HG02885 (cell line): ENCODE data around the gene ABCC6.
"Not testable (repeated sequence)": the region's sequence is repeated elsewhere in the genome, so short reads cannot be mapped to it uniquely, and the experiment has no call there.

Experiments used
- ATAC-seq: cut with Tn5 transposase; IDR thresholded peaks from one replicate; pipeline ENCODE4 v1.9.1; 2021; ENCODE audit warnings: mild to moderate bottlenecking; ENCODE audit not compliant: unreplicated experiment, poor library complexity

The ABCC6 gene

DNA sequence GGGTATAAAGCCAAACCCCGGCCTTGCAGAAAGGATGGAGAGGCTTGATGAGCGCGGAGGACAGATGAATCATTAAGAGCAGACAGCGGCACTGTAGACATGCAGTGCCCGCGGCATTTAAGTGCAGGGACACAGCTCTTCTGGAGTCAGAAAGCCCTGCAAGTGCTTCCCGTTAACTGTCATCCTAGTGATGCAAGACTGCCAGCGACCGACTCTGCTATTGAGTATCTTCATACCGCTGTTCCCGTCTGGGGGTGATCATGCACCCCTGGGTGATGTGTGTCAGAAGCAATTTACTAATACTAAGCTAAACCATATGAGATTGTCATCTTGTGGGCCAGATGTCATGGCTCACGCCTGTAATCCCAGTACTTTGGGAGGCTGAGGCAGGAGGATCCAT lies 101.0 kb downstream of the ABCC6 start:
- ATAC-seq, result no peak

DNA sequence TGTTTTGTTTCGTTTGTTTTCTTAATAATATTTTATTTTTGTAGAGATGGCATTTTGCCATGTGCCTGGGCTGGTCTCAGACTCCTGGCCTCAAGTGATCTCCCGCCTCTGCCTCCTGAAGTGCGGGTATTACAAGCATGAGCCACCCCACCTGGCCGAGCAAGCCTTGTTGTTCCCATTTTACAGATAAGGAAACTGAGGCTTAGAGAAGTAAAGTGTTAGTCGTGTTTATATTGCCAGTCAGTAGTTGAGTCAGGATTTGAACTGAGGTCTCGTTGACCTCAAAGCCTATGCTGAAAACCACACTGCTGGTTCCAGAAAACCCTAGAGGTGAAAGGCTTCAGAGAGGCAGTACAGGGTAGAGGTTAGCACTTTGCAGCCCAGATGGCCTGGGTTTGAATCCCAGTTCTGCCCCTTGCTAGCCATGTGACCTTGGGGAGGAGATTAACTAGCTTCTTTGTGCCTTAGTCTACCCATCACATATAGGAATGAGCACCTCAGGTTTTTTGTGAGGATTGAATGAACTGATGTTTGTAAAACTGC lies 102.0 kb downstream of the ABCC6 start:
- no peak for ATAC-seq

DNA sequence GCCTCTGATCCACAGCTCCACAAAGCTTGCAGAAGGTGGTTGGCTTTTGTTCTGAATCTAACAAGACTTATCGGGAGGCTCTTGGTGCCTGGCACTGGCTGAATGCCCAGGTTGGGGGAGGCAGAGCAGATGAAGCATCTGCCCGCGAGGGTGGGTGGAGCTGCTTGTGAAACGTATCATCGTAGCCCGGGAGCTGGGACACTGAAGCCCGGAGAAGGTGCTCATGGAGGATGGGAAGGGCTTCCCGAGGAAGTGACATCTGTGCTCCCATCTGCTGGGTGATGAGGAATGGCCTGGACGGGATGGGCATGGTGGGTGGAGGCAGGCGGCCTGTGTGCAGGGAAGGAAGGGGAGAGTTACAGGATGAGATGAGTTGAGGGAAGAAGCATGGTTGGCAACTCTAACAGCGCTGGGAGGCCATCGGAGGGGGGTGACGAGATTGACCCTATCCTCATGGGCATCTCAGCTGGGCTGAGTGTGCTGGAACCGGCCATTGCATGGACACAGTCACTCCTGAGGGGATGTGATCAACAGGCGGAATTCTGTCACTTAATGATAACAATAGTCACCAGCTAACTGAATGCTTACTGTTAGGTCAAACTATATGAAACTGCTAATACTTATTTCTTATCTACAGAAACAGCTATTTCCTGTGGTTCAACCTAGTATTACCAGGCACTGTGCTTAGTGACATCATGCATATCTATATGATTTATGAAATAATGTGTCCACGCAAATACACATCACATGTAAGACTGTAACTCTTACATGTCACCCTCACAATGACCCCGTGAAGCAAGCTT lies 102.7 kb downstream of the ABCC6 start:
- ATAC-seq, result no peak

DNA sequence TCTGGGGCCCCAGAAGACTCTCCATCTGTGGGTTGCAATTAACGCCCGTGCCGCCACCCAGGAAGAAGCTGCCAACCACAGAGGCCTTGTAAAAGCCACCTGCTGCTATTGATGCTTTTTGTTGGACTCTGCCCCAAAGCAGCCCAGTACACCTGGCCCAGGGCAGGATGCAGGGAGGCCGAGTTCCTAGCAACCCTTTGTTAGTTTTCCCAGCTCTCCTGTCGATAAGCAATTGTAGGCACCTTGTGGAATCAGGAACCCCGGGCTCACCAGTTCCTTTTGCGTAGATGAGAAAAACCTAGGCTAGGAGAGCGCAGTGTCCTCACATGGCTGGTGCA lies 103.3 kb downstream of the ABCC6 start:
- ATAC-seq, result no peak

DNA sequence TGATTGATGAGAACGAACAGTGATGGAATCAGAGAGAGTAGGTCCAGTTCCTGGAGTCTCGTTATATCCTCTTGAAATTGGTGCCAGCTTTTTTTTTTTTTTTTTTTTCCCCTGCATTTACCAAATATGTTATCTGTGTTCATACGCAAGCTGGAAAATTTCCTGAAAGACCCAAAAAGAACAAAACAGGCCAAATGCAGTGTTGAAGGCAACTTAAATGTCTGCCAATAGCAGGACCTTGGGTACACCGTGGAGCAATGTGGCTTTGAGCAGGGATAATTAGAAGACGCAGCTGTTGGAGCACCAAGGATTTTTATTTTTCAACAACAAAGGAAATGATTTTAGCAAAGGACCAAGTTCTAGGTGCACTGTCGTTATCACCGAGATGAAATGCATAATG lies 105.0 kb downstream of the ABCC6 start:
- ATAC-seq, result no peak

DNA sequence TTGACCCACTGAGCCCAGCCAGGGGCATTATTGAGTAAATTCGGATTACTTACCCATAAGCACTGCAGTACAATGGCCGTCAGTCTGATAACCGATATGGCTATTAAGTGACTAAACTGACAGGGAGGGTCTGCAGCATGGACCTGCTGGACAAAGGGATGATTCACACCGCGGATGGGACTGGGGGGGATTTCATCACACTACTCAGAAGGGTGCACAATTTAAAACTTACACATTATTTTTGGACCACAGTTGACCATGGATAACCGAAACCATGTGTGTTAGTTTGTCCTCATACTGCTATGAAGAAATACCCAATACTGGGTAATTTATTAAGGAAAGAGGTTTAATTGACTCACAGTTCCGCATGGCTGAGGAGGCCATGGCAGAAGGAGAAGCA lies 106.5 kb downstream of the ABCC6 start:
- ATAC-seq, result no peak

DNA sequence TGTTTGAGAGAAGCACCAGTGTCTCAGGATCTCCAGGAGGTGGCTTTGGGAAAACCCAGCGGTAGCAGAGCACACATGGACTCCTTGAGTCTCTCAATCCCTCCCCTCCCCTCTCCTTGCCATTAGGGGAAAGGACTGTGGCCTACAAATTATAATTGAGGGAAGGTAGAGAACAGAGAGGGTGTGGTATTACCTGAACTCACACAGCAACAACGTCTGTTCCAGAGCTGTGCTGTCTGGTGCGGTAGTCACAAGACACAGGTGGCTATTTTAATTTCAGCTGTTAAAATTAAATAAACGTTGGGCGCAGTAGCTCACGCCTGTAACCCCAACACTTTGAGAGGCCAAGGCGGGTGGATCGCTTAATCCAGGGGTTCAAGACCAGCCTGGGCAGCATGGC lies 110.2 kb downstream of the ABCC6 start:
- ATAC-seq, result no peak

DNA sequence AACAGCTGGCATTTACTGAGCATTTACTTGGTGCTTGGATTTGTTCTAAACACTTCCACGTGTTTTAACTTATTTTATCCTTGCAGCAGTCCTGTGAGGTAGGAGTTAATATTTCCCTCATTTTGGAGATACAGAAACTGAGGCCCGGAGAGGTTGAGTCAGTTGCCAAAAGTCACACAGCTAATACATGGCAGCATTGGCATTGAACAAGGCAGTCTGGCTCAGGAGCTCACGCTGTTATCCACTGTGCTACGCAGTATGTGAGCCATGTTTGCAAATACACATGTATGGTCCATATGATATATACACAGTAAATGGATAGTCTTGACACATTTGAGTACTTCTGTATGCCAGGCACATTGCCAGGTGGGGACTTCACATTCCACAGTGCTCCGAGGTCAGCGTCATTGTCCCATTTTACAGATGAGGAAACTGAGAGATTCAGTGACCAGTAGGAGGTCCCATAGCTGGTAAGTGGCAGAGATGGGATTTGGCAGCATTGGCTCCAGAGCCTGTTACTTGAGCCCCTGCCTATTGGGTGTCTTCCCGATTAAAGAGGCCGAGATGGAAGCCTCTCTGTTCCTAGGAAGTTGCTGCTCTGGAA lies 110.7 kb downstream of the ABCC6 start:
- no peak for ATAC-seq

DNA sequence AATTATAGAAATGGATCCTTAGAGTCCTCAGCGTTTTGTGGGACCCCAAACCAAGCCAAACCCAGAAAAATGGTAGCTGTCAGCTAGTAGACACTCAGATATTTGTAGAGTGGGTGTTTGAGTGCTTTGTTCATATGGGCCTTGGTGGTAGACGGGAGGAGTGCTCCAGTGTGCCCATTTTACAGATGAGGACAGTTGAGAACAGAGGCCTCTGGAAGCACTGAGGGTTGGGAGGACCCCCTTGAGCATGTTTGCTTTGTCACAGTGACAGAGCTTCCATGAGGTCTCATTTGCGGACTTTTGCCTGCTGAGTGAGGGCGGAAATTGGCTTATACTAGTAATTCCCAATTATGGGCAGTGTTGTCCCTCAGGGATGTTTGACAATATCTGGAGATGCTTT lies 111.7 kb downstream of the ABCC6 start:
- ATAC-seq, result no peak

DNA sequence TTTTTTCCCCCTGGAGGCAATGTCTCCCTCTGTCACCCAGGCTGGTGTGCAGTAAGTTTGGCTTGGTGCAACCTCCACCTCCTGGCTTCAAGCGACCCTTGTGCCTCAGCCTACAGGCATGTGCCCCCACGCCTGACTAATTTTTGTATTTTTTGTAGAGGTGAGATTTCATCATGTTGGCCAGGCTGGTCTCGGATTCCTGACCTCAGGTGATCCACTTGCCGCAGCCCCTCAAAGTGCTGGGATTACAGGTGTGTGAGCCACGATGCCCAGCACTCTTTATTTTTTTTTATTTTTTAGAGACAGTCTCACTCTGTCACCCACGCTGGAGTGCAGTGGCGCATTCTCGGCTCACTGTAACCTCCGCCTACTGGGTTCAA lies 113.2 kb downstream of the ABCC6 start:
- no peak for ATAC-seq

DNA sequence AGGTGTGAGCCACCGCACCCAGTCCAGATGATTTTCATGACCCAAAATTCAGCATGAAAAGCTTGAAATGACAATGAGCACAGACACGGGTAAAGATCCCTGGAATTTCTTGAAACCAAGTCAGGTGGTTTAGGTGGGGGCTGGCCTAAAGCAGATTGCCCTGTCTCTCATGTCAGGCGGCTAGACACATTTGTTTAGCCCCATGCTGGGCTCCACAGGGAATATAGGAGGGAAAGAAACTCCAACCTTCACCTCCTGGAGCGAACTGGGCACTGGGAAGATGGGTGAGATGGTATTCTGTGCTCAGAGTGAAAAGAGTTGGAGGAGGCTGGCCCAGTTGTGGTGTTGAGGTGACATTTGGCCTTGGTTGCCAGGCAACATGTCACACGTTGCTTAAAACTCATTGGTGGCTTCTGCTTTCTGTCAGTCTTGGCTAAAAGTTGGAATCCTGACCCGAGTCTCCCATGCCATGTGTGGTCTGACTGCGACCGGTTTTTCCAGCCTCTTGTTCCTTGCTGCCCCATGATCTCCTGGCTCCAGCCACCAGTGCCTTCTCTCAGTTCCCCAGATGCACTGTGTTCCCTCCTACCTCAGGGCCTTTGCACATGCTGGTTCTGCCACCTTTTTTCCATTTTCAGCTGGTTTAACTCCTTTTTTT lies 113.7 kb downstream of the ABCC6 start:
- ATAC-seq, result no peak

DNA sequence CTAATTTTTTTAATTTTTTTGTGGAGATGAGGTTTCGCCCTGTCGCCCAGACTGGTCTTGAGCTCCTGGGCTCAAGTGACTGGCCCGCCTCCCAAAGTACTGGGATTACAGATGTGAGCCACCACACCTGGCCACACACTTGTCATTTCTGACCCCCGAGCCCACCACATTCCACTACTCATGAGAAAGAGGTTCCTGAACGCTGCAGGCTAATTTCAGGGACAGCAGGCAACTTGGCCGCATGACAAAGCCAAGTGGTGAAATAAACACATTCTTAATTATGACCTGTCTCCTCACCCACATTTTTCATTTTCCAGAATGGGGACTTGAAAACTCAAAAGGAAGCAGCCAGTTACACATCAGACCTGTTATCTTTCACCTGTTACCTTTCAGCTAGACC lies 114.5 kb downstream of the ABCC6 start:
- no peak for ATAC-seq

DNA sequence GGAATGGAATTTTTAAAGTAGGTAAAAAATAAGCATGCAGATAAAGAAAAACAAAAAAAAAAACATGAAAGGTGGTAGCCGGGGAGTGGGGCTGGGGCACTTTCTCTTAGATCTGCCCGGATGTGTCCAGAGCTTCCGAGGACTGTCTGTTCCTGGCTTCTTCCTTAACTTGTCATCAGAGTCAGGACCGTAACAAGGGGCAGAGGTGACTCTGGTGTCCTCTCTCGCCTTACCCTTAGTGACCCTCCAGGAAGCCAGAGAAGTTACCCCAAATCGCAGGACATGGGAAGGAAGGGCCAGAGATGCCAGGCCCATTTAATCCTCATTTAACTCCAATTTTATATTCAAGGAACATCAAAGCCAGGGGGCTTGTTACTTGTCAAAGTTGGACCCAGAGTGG lies 115.5 kb downstream of the ABCC6 start:
- ATAC-seq, result no peak

DNA sequence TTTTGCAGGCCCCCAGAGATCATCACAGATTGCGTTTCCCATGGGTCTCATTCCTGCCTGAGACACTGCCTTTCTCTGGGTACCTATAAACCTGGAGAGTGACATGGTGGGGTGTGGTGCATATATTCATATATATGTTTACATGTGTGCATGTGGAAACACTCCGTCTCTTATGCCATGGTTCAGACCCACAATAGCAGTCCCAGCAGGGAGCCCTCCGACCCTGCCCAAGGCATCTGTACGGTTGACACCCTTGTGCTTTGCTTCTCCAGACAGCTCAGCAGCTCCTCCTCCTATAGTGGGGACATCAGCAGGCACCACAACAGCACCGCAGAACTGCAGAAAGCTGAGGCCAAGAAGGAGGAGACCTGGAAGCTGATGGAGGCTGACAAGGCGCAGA lies 116.8 kb downstream of the ABCC6 start:
- no peak for ATAC-seq

DNA sequence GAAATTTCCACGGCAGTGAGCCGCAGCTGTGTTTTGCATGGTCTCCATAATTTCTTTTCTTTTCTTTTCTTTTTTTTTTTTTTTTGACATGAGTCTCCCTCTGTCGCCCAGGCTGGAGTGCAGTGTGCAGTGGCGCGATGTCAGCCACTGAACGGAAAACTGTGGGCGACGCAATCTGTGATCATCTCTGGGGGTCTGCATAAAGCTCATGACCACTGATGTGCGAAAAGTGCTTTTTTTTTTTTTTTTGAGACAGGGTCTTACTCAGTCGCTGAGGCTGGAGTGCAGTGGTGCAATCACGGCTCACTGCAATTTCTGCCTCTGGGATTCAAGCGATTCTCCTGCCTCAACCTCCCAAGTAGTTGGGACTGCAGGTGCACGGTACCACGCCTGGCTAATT lies 117.6 kb downstream of the ABCC6 start:
- no peak for ATAC-seq

DNA sequence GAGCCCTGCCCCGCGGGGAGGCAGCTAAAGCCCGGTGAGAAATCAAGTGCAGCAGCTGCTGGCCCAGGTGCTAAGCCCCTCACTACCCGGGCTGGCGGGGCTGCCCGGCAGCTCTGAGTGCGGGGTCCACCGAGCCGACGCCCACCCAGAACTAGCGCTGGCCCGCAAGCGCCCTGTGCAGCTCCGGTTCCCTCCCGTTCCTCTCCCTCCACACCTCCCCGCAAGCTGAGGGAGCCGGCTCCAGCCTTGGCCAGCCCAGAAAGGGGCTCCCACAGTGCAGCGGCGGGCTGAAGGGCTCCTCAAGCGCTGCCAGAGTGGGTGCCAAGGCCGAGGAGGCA lies 118.5 kb downstream of the ABCC6 start:
- ATAC-seq, result not testable (repeated sequence)

DNA sequence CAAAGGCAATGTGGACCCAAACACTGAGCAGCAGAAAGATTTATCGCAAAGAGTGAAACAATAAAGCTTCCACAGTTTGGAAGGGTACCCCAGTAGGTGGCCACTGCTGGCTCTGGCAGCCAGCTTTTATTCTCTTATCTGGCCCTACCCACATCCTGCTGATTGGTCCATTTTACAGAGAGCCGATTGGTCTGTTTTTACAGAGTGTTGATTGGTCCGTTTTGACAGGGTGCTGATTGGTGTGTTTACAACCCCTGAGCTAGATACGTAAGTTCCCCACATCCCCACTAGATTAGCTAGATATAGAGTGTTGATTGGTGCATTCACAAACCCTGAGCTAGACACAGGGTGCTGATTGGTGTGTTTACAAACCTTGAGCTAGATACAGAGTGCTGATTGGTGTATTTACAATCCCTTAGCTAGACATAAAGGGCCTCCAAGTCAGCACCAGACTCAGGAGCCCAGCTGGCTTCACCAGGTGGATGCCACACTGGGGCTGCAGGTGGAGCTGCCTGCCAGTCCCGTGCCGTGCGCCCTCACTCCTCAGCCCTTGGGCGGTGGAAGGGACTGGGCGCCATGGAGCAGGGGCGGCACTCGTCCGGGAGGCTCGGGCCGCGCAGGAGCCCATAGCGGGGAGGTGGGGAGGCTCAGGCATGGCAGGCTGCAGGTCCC lies 119.0 kb downstream of the ABCC6 start:
- not testable (repeated sequence) for ATAC-seq

DNA sequence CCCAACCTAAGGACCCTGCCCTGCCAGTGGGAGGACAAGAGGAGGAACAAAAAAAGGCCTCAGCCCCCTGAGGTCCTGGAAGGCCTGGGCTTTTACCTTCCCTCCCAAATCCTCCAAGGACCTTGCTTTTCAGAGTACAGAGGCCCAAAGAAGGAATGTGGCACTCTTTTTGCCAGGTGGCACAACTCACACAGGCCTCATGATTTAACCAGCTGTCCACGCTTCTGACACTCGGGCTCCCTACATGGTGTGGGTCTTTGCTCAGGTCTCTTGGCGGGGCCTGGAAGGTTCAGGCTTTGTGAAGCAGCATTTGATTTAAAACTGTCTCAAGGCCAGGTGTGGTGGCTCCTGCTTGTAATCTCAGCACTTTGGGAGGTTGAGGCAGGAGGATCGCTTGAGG lies 120.6 kb downstream of the ABCC6 start:
- ATAC-seq, result no peak

DNA sequence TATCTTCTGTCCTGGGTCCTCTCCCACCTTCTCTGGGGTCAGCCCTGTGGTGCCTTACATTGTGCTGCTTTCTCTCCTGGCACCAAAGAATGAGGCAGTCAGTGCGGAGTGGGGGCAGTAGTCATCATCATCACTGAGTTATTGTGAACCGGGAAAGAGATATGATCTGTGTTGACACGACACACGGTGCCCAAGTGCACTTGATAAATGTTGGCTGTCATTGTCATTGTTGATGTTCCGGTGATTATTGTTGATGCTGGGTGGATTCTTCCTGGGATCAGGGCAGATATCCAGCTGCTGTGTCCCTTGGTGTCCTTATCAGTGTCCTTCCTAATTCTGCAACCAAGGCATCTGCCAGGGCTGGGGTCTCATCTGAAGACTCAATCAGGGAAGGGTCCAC lies 121.7 kb downstream of the ABCC6 start:
- no peak for ATAC-seq

DNA sequence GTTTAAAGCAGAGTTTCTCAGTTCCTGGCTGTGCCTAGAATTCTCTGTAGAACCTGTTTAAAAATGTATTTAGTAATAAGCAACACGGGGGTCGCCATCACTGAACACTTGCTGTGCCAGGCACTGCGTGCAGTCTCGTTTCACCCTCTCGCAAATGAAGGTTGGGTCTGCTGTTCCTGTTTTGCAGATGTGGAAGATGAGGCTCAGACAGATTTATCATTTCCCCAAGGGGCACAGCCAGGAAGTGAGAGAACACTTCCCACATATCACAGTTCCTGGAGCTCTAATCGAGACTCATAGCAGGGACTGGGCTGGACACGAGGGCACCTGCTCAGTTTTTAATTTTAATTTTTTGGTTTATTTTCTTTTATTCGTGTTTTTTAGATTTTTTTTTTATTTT lies 122.7 kb downstream of the ABCC6 start:
- ATAC-seq, result no peak

DNA sequence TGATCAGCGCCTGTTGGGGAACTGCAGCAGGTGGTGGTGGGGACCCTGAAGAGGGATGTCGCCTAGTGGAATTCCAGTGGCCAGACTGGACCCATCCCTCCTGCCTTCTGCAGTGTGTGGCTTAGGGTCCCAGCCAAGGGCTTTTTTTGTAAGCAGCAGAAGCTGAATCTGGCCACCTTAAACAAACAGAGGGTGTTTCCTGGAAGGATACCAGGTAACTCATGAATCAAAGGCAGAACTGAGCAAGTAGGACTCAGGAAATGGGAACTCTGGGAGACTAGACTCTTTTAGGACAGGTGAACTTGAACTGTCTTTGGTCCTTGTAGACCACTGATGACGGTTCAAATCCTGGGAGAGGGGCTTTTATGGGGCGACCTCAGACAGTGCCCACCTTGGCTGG lies 124.0 kb downstream of the ABCC6 start:
- no peak for ATAC-seq
